Mucosa of stomach (tissue), 1 donor: ENCODE measurements around the gene SLIT3.

ENCODE experiments used
- H3K27me3 ChIP-seq: one replicate; pipeline ENCODE4 v1.7.0; 2013; ENCODE audit warnings: mild to moderate bottlenecking, low read length; ENCODE audit not compliant: control insufficient read depth, insufficient read depth
- H3K36me3 ChIP-seq: one replicate; pipeline ENCODE4 v1.7.0; 2013; ENCODE audit warnings: low read length; ENCODE audit not compliant: control insufficient read depth, insufficient read depth
- H3K4me1 ChIP-seq: one replicate; pipeline ENCODE4 v1.7.0; 2013; ENCODE audit warnings: mild to moderate bottlenecking, low read length; ENCODE audit not compliant: control insufficient read depth, insufficient read depth
- H3K4me3 ChIP-seq: one replicate; pipeline ENCODE4 v1.7.0; 2013; ENCODE audit warnings: low read length
- H3K9ac ChIP-seq: one replicate; pipeline ENCODE4 v1.7.0; 2013; ENCODE audit warnings: mild to moderate bottlenecking, low read length, moderate library complexity
- H3K9me3 ChIP-seq: one replicate; pipeline ENCODE4 v1.7.0; 2013; ENCODE audit warnings: mild to moderate bottlenecking, low read length, moderate library complexity; ENCODE audit not compliant: control insufficient read depth
- donor health status: Pancreatic carcinoma.

The SLIT3 gene

DNA sequence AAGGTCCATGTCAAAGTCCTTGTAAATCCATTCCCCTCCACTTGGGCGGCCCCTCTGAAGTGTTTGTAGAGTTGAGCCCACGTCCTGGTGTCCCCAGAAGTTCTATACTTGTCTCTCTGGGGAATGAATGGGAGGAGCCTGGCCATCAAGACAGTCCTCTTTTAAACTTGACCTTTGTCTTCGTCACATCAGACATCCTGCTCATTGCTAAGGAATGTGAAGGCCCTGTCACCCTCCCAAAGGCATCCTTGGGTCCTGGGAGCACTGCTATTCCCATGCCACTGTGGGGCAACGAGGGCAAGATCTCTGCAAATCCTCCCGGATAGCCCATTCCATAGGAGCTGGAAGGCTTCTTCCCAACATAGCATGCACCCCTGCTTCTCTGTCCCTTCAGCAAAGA, 235.5 kb downstream of the SLIT3 start:
- Histone ChIP-seq H3K27me3 (no peaks in the 10 kb centered on the region), H3K36me3 (no peaks in the 10 kb centered on the region), H3K9me3 (no peaks in the 10 kb centered on the region), H3K4me1 (peaks cover 24% of the 10 kb centered on the region), H3K4me3 (no peak overlapping the region), H3K9ac (no peak overlapping the region)

DNA sequence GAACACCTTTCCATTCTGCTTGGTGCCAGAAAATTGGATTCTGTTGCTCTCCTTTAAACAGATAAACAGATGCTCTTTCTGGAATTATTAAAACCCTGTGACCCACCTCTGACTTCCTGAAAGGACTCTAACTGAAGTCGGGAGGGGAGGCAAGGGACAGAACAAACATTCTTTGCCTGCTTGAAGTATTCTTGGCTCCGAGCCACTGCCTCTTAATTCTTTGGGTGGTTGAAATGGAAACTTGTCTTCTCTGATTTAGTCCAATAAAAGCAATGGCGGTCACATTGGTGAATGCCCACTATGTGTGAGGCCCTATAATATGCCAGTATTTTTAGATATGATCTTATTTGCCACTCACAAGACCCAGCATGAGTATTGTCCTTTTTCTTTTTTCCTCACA, 236.8 kb downstream of the SLIT3 start:
- Histone ChIP-seq H3K9me3 (no peaks in the 10 kb centered on the region), H3K27me3 (no peaks in the 10 kb centered on the region), H3K9ac (no peak overlapping the region), H3K4me1 (peaks cover 11% of the 10 kb centered on the region), H3K36me3 (no peaks in the 10 kb centered on the region), H3K4me3 (no peak overlapping the region)

DNA sequence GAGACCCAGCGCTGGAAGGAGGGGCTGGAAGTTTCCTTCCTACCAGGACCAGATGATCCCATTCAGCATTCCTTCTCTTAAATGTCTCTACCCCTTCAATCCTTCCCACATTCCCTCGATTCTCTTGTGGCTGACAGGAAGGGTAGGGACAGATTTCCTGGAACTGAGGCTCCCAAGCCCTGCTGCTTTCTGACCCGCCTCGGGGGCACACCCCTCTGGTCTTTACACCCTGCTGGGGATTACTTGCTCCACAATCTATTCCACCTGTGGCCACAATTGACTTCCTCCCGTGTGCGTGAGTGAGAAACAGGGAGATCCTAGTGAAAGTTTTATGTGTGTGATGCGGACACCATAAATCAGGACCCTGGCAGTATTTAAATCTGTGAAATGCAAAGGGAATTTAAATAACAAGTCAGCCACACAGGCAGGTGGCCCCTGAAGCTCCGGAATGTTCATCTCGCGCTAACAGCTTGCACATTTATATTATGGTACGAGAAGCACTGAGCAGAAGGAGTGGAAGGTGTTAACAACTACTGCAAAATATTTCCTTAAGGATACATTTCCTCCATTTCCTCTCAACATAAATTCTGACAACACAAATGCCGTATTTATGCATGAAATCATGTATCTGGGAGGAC, 237.5 kb downstream of the SLIT3 start:
- H3K27me3 ChIP-seq, result no peaks in the 10 kb centered on the region
- no peak overlapping the region for H3K4me3 ChIP-seq
- no peak overlapping the region for H3K9ac ChIP-seq
- no peaks in the 10 kb centered on the region for H3K9me3 ChIP-seq
- peaks cover 10% of the 10 kb centered on the region for H3K4me1 ChIP-seq
- no peaks in the 10 kb centered on the region for H3K36me3 ChIP-seq

DNA sequence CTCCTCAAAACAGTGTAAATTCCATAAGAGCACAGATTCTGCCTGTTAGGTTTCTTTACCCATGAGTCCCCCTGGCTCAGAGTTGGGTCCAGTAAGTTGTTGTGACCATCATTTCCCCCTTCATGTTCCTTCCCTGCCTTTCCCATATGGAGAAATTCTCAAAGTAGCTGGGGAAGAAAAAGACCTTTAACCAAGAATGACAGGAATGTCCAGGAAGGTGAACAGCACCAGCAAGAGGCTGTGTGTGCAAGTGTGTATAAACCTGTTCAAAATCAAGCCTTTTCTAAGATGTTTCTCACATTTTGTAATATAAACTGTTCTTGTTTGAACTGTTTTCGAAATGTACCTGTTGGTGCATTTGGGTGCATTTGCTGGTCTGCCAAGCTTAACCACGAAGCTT, 238.2 kb downstream of the SLIT3 start:
- H3K27me3 ChIP-seq, result no peaks in the 10 kb centered on the region
- H3K9ac ChIP-seq, result no peak overlapping the region
- H3K36me3 ChIP-seq, result no peaks in the 10 kb centered on the region
- no peak overlapping the region for H3K4me3 ChIP-seq
- peaks cover 10% of the 10 kb centered on the region for H3K4me1 ChIP-seq
- no peaks in the 10 kb centered on the region for H3K9me3 ChIP-seq

DNA sequence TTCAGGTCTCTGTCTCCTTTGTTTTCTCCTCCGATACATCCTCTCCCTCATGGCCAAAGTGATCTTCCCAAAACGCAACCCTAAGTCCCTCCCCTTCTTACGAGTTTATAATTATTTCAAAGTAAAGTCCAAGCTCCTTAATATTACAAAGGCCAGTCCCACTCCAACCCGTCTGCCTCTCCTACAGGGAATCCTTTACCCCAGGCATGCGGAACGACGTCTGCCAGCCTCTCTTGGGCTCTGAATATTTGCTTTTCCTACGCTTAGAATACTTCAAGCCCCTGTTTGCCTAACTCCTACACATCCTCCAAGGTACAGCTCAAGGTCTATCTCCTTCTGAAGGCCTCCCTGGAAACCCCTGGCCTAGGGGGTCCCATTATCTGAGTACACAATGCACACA, 246.4 kb downstream of the SLIT3 start:
- no peak overlapping the region for H3K4me3 ChIP-seq
- H3K4me1 ChIP-seq, result no peaks in the 10 kb centered on the region
- no peaks in the 10 kb centered on the region for H3K36me3 ChIP-seq

DNA sequence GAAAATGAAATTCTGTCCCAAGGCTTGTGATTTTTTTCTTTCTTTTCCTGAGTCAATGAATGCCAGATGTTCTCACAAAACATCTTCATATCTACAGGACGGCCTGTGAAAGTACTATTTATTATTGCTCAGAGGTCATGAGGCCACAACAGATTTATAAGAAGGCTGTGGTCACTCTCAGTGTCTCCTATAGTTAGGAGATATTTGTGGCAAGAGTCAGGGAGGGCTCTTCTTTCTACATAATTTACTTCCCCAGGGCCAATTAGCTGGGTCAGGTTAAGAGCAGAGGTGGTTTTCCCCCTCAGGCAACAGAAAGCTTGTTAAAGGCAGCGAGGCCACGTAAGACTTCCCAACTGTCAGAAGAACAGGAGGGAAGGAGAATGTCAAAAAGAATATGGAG, 248.7 kb downstream of the SLIT3 start:
- Histone ChIP-seq H3K9ac (no peak overlapping the region), H3K36me3 (no peaks in the 10 kb centered on the region), H3K9me3 (no peaks in the 10 kb centered on the region), H3K4me3 (no peak overlapping the region), H3K27me3 (no peaks in the 10 kb centered on the region), H3K4me1 (no peaks in the 10 kb centered on the region)

More for the DNA sequence above, 246.4 kb downstream of the SLIT3 start:
- H3K9ac ChIP-seq, result no peak overlapping the region
- no peaks in the 10 kb centered on the region for H3K27me3 ChIP-seq
- no peaks in the 10 kb centered on the region for H3K9me3 ChIP-seq

DNA sequence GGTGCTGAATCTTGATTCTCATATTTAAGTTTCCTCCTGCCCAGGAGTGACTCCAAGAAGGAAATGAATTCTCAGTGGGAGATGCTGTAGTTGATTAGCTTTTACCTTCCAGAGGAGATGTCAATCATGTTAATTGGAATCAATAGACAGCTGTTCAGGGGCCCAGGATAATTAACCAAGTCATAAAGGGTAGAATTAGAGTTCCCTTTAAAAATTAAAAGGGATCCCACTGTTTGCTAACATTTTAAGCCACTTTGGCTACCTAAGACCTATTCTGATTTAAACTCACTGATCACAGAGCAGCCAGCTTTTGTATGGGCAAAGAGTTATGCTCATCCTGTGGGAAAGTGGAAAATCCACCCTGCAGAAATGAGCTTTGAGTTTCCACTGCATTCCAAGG, 249.6 kb downstream of the SLIT3 start:
- Histone ChIP-seq H3K27me3 (no peaks in the 10 kb centered on the region), H3K36me3 (no peaks in the 10 kb centered on the region), H3K9me3 (no peaks in the 10 kb centered on the region), H3K4me3 (no peak overlapping the region), H3K9ac (no peak overlapping the region), H3K4me1 (no peaks in the 10 kb centered on the region)

DNA sequence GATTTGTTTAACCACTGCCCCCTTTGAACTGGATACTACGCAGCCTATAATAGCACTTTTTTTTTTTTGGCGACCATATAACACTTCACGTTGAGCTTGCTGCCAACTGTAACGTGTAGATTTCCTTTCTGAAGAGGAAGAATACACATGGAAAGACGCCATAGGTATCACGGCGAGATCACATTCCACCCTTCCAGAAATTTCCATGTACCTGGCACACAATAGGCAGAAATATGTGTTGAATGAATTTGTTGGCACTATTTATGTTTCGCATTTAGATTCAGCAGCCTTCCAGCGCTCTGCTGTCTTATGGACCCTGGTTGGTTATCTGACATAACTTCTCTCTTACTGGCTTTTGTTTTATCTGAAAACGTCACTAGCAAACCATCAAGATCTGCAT, 250.3 kb downstream of the SLIT3 start:
- no peak overlapping the region for H3K4me3 ChIP-seq
- no peak overlapping the region for H3K9ac ChIP-seq
- H3K36me3 ChIP-seq, result no peaks in the 10 kb centered on the region
- no peaks in the 10 kb centered on the region for H3K9me3 ChIP-seq
- H3K27me3 ChIP-seq, result no peaks in the 10 kb centered on the region
- no peaks in the 10 kb centered on the region for H3K4me1 ChIP-seq

DNA sequence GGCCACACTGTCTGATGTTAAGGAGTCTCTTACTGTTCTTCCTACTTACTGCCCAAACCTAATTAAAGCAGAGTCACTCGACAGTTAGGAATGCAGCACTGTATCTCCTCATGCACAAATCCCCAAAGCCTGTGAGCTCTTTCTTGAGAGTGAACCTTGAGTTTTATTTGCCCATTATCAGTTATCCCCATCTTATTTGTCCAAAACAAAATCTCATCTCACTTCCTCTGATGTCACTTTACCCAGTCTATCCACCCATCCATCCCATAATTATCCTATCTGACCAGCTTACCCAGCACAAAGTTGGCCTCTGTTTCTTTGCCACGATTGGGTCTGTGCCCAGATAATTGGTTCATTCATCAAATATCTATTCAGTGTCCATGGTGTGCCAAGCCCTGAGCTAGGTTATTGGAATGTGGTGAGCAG, 250.8 kb downstream of the SLIT3 start:
- Histone ChIP-seq H3K36me3 (no peaks in the 10 kb centered on the region), H3K9me3 (no peaks in the 10 kb centered on the region), H3K9ac (no peak overlapping the region), H3K4me1 (no peaks in the 10 kb centered on the region), H3K4me3 (no peak overlapping the region), H3K27me3 (no peaks in the 10 kb centered on the region)

DNA sequence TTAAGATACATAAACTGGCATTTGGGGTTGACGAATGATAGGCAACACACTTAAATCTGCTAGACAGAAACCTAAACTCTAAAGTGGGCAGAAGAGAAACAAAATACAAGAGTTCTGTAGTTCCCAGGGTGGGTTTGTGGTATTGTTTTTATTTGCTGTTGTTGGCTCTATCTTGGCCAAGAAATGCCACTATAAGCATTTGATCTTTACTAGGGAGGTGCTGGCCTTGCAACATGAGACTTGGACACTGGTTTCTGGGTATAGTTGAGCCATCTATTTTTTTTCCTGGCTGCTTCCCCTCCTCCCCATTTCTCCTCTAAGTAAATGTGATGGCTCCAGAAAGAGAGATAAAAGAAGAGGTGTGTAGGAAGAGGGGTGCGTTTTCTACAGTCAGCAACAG, 251.2 kb downstream of the SLIT3 start:
- H3K9ac ChIP-seq, result no peak overlapping the region
- no peak overlapping the region for H3K4me3 ChIP-seq
- no peaks in the 10 kb centered on the region for H3K4me1 ChIP-seq
- H3K9me3 ChIP-seq, result no peaks in the 10 kb centered on the region
- no peaks in the 10 kb centered on the region for H3K27me3 ChIP-seq
- no peaks in the 10 kb centered on the region for H3K36me3 ChIP-seq

DNA sequence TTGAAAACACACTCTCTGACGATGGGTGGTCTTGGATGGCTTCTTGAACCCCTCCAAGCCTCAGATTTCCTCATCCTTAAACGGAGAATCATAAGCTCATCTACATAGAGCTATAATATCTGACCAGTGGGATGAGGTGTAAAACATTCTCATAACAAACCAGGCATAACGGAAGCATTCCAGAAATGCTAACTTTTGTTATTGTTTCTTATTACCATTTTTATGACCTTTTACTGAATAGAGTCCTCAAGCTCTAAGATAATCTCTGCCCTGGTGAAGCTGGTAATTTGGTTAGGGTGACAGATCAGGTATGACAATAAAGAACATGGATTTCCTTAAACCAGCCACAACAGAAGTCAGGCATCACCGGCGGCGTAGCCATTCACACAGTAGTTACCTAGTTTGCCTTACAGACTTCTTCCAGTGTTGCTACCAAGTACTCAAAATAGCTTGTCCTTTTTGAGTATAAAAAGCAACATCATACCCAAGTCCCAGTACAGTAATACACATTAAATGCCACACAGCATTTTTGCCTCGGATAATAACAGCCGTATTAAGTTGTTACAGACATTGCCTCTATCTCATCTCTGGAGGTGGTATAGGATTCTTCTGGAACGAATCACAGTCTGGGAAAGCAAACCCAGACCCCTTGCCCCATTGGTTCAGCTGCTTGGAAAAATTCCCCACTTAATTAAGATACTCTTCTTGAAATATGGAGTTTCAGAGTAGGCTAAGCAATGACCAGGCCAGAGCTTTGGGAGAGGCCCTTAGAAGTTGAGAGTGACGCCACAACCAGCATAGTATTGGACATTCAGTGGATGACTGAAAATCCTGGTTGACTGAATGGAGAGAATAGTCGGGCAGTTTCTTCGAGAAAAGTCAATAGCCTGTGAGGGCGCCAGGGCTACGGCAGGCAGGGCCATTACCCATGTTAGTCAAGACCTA, 252.5 kb downstream of the SLIT3 start:
- no peaks in the 10 kb centered on the region for H3K4me1 ChIP-seq
- H3K9ac ChIP-seq, result no peak overlapping the region

DNA sequence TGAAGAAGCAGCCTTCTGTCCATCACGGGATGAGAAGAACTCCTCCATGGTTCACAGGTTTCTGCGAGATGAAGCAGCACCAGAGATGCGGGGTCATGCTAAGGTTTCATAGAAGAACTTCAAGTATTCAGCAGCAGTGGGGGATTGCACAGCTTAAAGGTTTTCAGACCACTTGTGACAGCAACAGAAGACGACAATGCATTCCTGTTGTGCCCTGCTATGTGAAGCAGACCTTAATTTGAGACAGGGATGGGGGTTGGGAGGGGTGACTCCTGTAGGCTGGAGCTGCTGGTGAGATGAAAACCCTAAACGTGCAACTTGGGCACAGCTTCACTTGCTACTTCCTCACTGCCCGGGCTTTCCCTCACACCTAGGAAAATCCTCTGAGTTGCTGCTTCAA, 256.0 kb downstream of the SLIT3 start:
- Histone ChIP-seq H3K9me3 (no peaks in the 10 kb centered on the region), H3K9ac (no peak overlapping the region), H3K4me1 (no peaks in the 10 kb centered on the region), H3K36me3 (no peaks in the 10 kb centered on the region), H3K4me3 (no peak overlapping the region), H3K27me3 (no peaks in the 10 kb centered on the region)

More for the DNA sequence above, 252.5 kb downstream of the SLIT3 start:
- Histone ChIP-seq H3K9me3 (no peaks in the 10 kb centered on the region), H3K27me3 (no peaks in the 10 kb centered on the region), H3K4me3 (no peak overlapping the region), H3K36me3 (no peaks in the 10 kb centered on the region)
